ENCODE data around the gene RNF213. TPM values are rescaled to one million over a fixed set of nuclear protein-coding genes. Genes with fewer than 3 reads are reported as not detected.

RNF213 gene
- total and polyA plus RNA-seq, 2 of the 8 experiments (the other 6 are each of a cell fraction or from before 2014, with no cell fraction given): 33.8 to 62.8 TPM

GRCh38 chr17:80408872-80409271, 148.2 kb downstream of the RNF213 start:
- no peak overlapping the region for H3K23ac ChIP-seq (ENCODE audit: insufficient read length)
- H3K56ac ChIP-seq (replicated peaks; ENCODE audit: insufficient read length, low read depth, low read length): no peak overlapping the region
- POLR2A ChIA-PET (ENCODE audit: partially characterized antibody): no interaction called here
- no peak overlapping the region for H2BK5ac ChIP-seq (ENCODE audit: low read depth, low read length)
- no peak overlapping the region for H2AFZ ChIP-seq (ENCODE audit: low read length)
- CTCF ChIA-PET (ENCODE audit: partially characterized antibody): interaction anchor here (0.7 to 1.4 kb wide), 3 partner anchors 19 to 552 kb away, joined by 3 to 5 read pairs (median 3); no protein-coding TSS in a partner anchor
- no peaks in the 10 kb centered on the region for H3K4me1 ChIP-seq (replicated peaks in 1 of 4; ENCODE audit: control insufficient read depth in 3 of 4, insufficient read depth in 4 of 4, low read length in 3 of 4)
- no peak overlapping the region for H4K5ac ChIP-seq (ENCODE audit: insufficient read length, low read depth, low read length)
- 68% methylated on average over 6 of the region's 6 CpGs; no CpG with 5 or more reads in 1 of the 2 experiments for WGBS, 2 experiments (ENCODE audit: extremely low coverage in 1 of 2, insufficient coverage in 1 of 2, insufficient read length in 1 of 2, insufficient replicate concordance in 2 of 2, low coverage in 1 of 2, low lambda C conversion rate in 2 of 2, missing lambda C conversion rate in 1 of 2)
- H4K91ac ChIP-seq (replicated peaks; ENCODE audit: insufficient read length, low read length): no peak overlapping the region
- H3K27me3 ChIP-seq (replicated peaks in 1 of 4; ENCODE audit: control insufficient read depth in 3 of 4, extremely low read depth in 1 of 4, insufficient read depth in 3 of 4, low read length in 3 of 4): peaks cover 1 to 6% (median 4%) of the 10 kb centered on the region in 4 experiments; a peak in 6 of 7 replicates
- no peak overlapping the region for H3K9ac ChIP-seq (replicated peaks in 1 of 4; ENCODE audit: extremely low read depth in 1 of 4, low read depth in 3 of 4, low read length in 3 of 4)
- H3K27ac ChIP-seq (ENCODE audit: low read depth, low read length): no peak overlapping the region
- no peak overlapping the region for H3K4me2 ChIP-seq (ENCODE audit: insufficient read depth in 1 of 2, low read depth in 2 of 2, low read length in 2 of 2)
- H3K23me2 ChIP-seq (ENCODE audit: low read depth, low read length): no peaks in the 10 kb centered on the region
- H4K8ac ChIP-seq (ENCODE audit: extremely low read depth, insufficient read depth, low read length): no peak overlapping the region
- H3K4ac ChIP-seq (replicated peaks; ENCODE audit: insufficient read length, low read depth, low read length): no peak overlapping the region
- no peak overlapping the region for H2AK5ac ChIP-seq (ENCODE audit: low read depth, low read length)
- no peaks in the 10 kb centered on the region for H4K20me1 ChIP-seq (replicated peaks in 1 of 2; ENCODE audit: control insufficient read depth in 1 of 2, insufficient read depth in 2 of 2, low read length in 2 of 2)
- H3K79me1 ChIP-seq (ENCODE audit: low read depth, low read length): no peaks in the 10 kb centered on the region
- DNase-seq (ENCODE audit: low read depth in 1 of 2, low spot score in 2 of 2) (no peak), FAIRE-seq (no peak)
- H3K18ac ChIP-seq (ENCODE audit: extremely low read depth, low read length): no peak overlapping the region
- H3K9me3 ChIP-seq (ENCODE audit: insufficient read depth in 2 of 2, low read depth in 1 of 2, low read length in 1 of 2): no peaks in the 10 kb centered on the region
- no peak overlapping the region for H2BK15ac ChIP-seq (ENCODE audit: low read length)
- no peak overlapping the region for H3K14ac ChIP-seq (ENCODE audit: insufficient read length)
- no peak overlapping the region for H3K4me3 ChIP-seq (ENCODE audit: extremely low read depth in 1 of 4, insufficient read depth in 2 of 4, low read depth in 3 of 4, low read length in 4 of 4)
- no peaks in the 10 kb centered on the region for H3K79me2 ChIP-seq (ENCODE audit: control insufficient read depth in 1 of 2, insufficient read depth in 2 of 2, low read length in 2 of 2)
- H3K36me3 ChIP-seq (ENCODE audit: control insufficient read depth in 2 of 4, insufficient read depth in 4 of 4, low read length in 3 of 4): no peaks in the 10 kb centered on the region
- no peak overlapping the region for H2BK120ac ChIP-seq (replicated peaks; ENCODE audit: low read depth, low read length)
- H2BK20ac ChIP-seq (ENCODE audit: low read length): no peak overlapping the region
- H2BK12ac ChIP-seq (ENCODE audit: low read depth, low read length): no peak overlapping the region
- TF ChIP-seq CHD1 (IDR thresholded peaks at IDR 0.05; ENCODE audit: low read depth, low read length) (no peak), YY1 (IDR thresholded peaks at IDR 0.05; ENCODE audit: low read depth, low read length) (no peak), PHF8 (conservative IDR thresholded peaks at IDR 0.05; ENCODE audit: low read depth, low read length) (no peak), NRF1 (IDR thresholded peaks at IDR 0.05; ENCODE audit: low read depth, low read length) (no peak), SIX5 (IDR thresholded peaks at IDR 0.05; ENCODE audit: low read depth, low read length) (no peak), SP2 (IDR thresholded peaks at IDR 0.05; ENCODE audit: low read length) (no peak), SUZ12 (IDR thresholded peaks at IDR 0.05; ENCODE audit: low read length) (no peak), CBX5 (IDR thresholded peaks at IDR 0.05; ENCODE audit: low read depth, low read length) (no peak), ATF3 (IDR thresholded peaks at IDR 0.05; ENCODE audit: insufficient read depth, low read depth, low read length) (no peak), TAF1 (IDR thresholded peaks at IDR 0.05; ENCODE audit: low read depth, low read length) (no peak), POU5F1 (IDR thresholded peaks at IDR 0.05; ENCODE audit: low read depth, low read length) (no peak), CREB1 (IDR thresholded peaks at IDR 0.05) (no peak), SAP30 (IDR thresholded peaks at IDR 0.05; ENCODE audit: insufficient read depth, insufficient replicate concordance, low read length) (no peak), GABPA (IDR thresholded peaks at IDR 0.05; ENCODE audit: borderline replicate concordance, insufficient read depth, low read length) (no peak), HDAC2 (IDR thresholded peaks at IDR 0.05; ENCODE audit: borderline replicate concordance in 1 of 2, low read depth in 2 of 2, low read length in 2 of 2) (no peak)

Measured in H1 (cell line).